Renal cortex interstitium (tissue), 15 donors: ENCODE measurements around the gene TCTN1. TPM values are rescaled to one million over a fixed set of nuclear protein-coding genes. Genes with fewer than 3 reads are reported as not detected.
A peak's percentile ranks its signal among the peaks of the same experiment; 100 is the strongest.
"Not testable (repeated sequence)": the region's sequence is repeated elsewhere in the genome, so short reads cannot be mapped to it uniquely, and the experiment has no call there.

Source experiments
- DNase-seq, 11 donors: peaks; one replicate each; pipeline ENCODE4 v3.0.0-alpha.2; 2013; ENCODE audit warnings: low read depth in 9 of 11, low spot score in 4 of 11; ENCODE audit errors: extremely low read depth in 1 of 11
- long read RNA-seq, 16 experiments: transcript quantifications; one replicate each; lab custom pipeline, GENCODE V29; 2026
- polyA plus RNA-seq, 3 donors: library from polyadenylated mRNA; unstranded; fragments of 120-200 nt; gene quantifications; one replicate each; pipeline ENCODE4 v1.2.1, GENCODE V29; 2013; ENCODE audit not compliant: insufficient read length in 3 of 3

TCTN1 gene
- 100 to 1,000 TPM in 1 of 3 donors, 10 to 100 TPM in 2; 77.2 to 105 (median 93.8) TPM for polyA plus RNA-seq
- long read RNA-seq, donor 1, full-length matches to known transcripts = 11 of 17 reads
- long read RNA-seq, donor 1, partial matches to known transcripts = 0 of 17 reads
- long read RNA-seq, donor 1, other reads (novel, unspliced or antisense) = 6 of 17 reads
- long read RNA-seq, donor 2, full-length matches to known transcripts = 6 of 6 reads
- long read RNA-seq, donor 2, partial matches to known transcripts = 0 of 6 reads
- long read RNA-seq, donor 2, other reads (novel, unspliced or antisense) = 0 of 6 reads
- long read RNA-seq, donor 3, full-length matches to known transcripts = 15 of 21 reads
- long read RNA-seq, donor 3, partial matches to known transcripts = 0 of 21 reads
- long read RNA-seq, donor 3, other reads (novel, unspliced or antisense) = 6 of 21 reads
- long read RNA-seq, donor 4, full-length matches to known transcripts = 13 of 13 reads
- long read RNA-seq, donor 4, partial matches to known transcripts = 0 of 13 reads
- long read RNA-seq, donor 4, other reads (novel, unspliced or antisense) = 0 of 13 reads
- long read RNA-seq, donor 5 = 0 reads
- long read RNA-seq, donor 6, full-length matches to known transcripts = 14 of 14 reads
- long read RNA-seq, donor 6, partial matches to known transcripts = 0 of 14 reads
- long read RNA-seq, donor 6, other reads (novel, unspliced or antisense) = 0 of 14 reads
- long read RNA-seq, donor 7, full-length matches to known transcripts = 14 of 20 reads
- long read RNA-seq, donor 7, partial matches to known transcripts = 6 of 20 reads
- long read RNA-seq, donor 7, other reads (novel, unspliced or antisense) = 0 of 20 reads
- long read RNA-seq, donor 8, full-length matches to known transcripts = 23 of 35 reads
- long read RNA-seq, donor 8, partial matches to known transcripts = 0 of 35 reads
- long read RNA-seq, donor 8, other reads (novel, unspliced or antisense) = 12 of 35 reads
- long read RNA-seq, donor 9, full-length matches to known transcripts = 10 of 17 reads
- long read RNA-seq, donor 9, partial matches to known transcripts = 0 of 17 reads
- long read RNA-seq, donor 9, other reads (novel, unspliced or antisense) = 7 of 17 reads
- long read RNA-seq, donor 10, full-length matches to known transcripts = 11 of 11 reads
- long read RNA-seq, donor 10, partial matches to known transcripts = 0 of 11 reads
- long read RNA-seq, donor 10, other reads (novel, unspliced or antisense) = 0 of 11 reads
- long read RNA-seq, donor 11, full-length matches to known transcripts = 15 of 22 reads
- long read RNA-seq, donor 11, partial matches to known transcripts = 0 of 22 reads
- long read RNA-seq, donor 11, other reads (novel, unspliced or antisense) = 7 of 22 reads
- long read RNA-seq, donor 12, full-length matches to known transcripts = 8 of 8 reads
- long read RNA-seq, donor 12, partial matches to known transcripts = 0 of 8 reads
- long read RNA-seq, donor 12, other reads (novel, unspliced or antisense) = 0 of 8 reads
- long read RNA-seq, donor 13 = 0 reads
- long read RNA-seq, donor 14, partial matches to known transcripts = 0 of 8 reads
- long read RNA-seq, donor 14, other reads (novel, unspliced or antisense) = 0 of 8 reads
- long read RNA-seq, donor 15, partial matches to known transcripts = 0 of 5 reads
- long read RNA-seq, donor 15, other reads (novel, unspliced or antisense) = 0 of 5 reads
- long read RNA-seq, donor 16, full-length matches to known transcripts = 25 of 52 reads
- long read RNA-seq, donor 16, partial matches to known transcripts = 10 of 52 reads
- long read RNA-seq, donor 16, other reads (novel, unspliced or antisense) = 17 of 52 reads

- peak; percentile 73 to 94 (median 92) for DNase-seq
Measured at GRCh38 chr12:110613771-110614684, at the start of gene TCTN1. Gene TCTN1 (plus strand): TSS chr12:110614129. CDS start chr12:110614183, 54 bp downstream.

GRCh38 chr12:110564471-110564991, 49.4 kb upstream of the TCTN1 start:
- no peak for DNase-seq

- no peak for DNase-seq
Measured at GRCh38 chr12:110565894-110566871, 47.7 kb upstream of the TCTN1 start.

GRCh38 chr12:110566993-110567392, 46.9 kb upstream of the TCTN1 start:
- DNase-seq = no peak

- no peak for DNase-seq
Measured at GRCh38 chr12:110568752-110569151, 45.2 kb upstream of the TCTN1 start.

GRCh38 chr12:110569838-110570237, 44.1 kb upstream of the TCTN1 start:
- DNase-seq = not testable (repeated sequence)

- DNase-seq = not testable (repeated sequence)
Measured at GRCh38 chr12:110570798-110571197, 43.1 kb upstream of the TCTN1 start.

- DNase-seq = no peak
Measured at GRCh38 chr12:110574044-110574443, 39.9 kb upstream of the TCTN1 start.

- not testable (repeated sequence) for DNase-seq
Measured at GRCh38 chr12:110574717-110575230, 39.2 kb upstream of the TCTN1 start.

- DNase-seq = no peak
Measured at GRCh38 chr12:110575326-110575725, 38.6 kb upstream of the TCTN1 start.

GRCh38 chr12:110576504-110576903, 37.4 kb upstream of the TCTN1 start:
- DNase-seq = no peak

- no peak for DNase-seq
Measured at GRCh38 chr12:110577864-110578693, 35.9 kb upstream of the TCTN1 start.

- DNase-seq = no peak
Measured at GRCh38 chr12:110578694-110579534, 35.0 kb upstream of the TCTN1 start.
